WTC11 (cell line): Measurements from ENCODE around the gene MMP11. TPM values are rescaled to one million over a fixed set of nuclear protein-coding genes. Genes with fewer than 3 reads are reported as not detected.

ENCODE experiments used
- ATAC-seq: fragments of 200-7000 bp; cut with Tn5 transposase; 2 replicates; pipeline ENCODE4 v1.10.0; 2021; ENCODE audit warnings: mild to moderate bottlenecking, moderate library complexity
- CTCF ChIA-PET: fragments of 300-600 bp; sonication (Branson Sonifier 250); formaldehyde crosslinking; loops from one replicate; lab custom pipeline; 2021; ENCODE audit warnings: antibody characterized with exemption; lab: Charles Lee
- POLR2A ChIA-PET: fragments of 350-600 bp; sonication (Branson Sonifier 250); formaldehyde crosslinking; loops from one replicate; lab custom pipeline; 2021; ENCODE audit warnings: antibody characterized with exemption; lab: Charles Lee
- DNase-seq: peaks from one replicate; pipeline ENCODE4 v3.0.0; 2021; ENCODE audit warnings: low spot score
- H3K27ac Mint-ChIP-seq: 2 replicates; pipeline ENCODE4 v1.8.0; 2021; ENCODE audit warnings: mixed read lengths
- H3K27me3 Mint-ChIP-seq: 2 replicates; pipeline ENCODE4 v1.8.0; 2021; ENCODE audit warnings: low read depth, mild to moderate bottlenecking, moderate library complexity, mixed read lengths
- H3K36me3 Mint-ChIP-seq: 2 replicates; pipeline ENCODE4 v1.8.0; 2021; ENCODE audit warnings: mixed read lengths
- H3K4me1 Mint-ChIP-seq: 2 replicates; pipeline ENCODE4 v1.8.0; 2022; ENCODE audit warnings: mixed read lengths
- H3K4me3 Mint-ChIP-seq: 2 replicates; pipeline ENCODE4 v1.8.0; 2021; ENCODE audit warnings: mild to moderate bottlenecking, moderate library complexity, mixed read lengths
- H3K9me3 Mint-ChIP-seq: 2 replicates; pipeline ENCODE4 v1.8.0; 2021; ENCODE audit warnings: mixed read lengths
- AR ChIP-seq: fragments of 250-450 bp; sonication (Bioruptor Pico); IDR thresholded peaks from 2 replicates; pipeline ENCODE4 v1.9.0; 2021; ENCODE audit warnings: mild to moderate bottlenecking
- CREM ChIP-seq: sonication (generic); formaldehyde crosslinking; IDR thresholded peaks from 2 replicates; pipeline ENCODE4 v1.8.1; 2022; ENCODE audit warnings: mild to moderate bottlenecking, missing genetic modification reagents, moderate library complexity
- EMX1 ChIP-seq: fragments of 250-450 bp; sonication (Bioruptor Pico); IDR thresholded peaks from 2 replicates; pipeline ENCODE4 v1.8.0; 2021; ENCODE audit warnings: mild to moderate bottlenecking
- ETV6 ChIP-seq: sonication (generic); formaldehyde crosslinking; IDR thresholded peaks from 2 replicates; pipeline ENCODE4 v1.8.1; 2022; ENCODE audit warnings: mild to moderate bottlenecking, missing genetic modification reagents
- FOXJ3 ChIP-seq: sonication (generic); formaldehyde crosslinking; IDR thresholded peaks from 2 replicates; pipeline ENCODE4 v1.9.0; 2021; ENCODE audit warnings: missing genetic modification reagents, mild to moderate bottlenecking, borderline replicate concordance
- NFE2L1 ChIP-seq: sonication (generic); formaldehyde crosslinking; IDR thresholded peaks from 2 replicates; pipeline ENCODE4 v1.8.1; 2023; ENCODE audit warnings: missing genetic modification reagents
- PRDM15 ChIP-seq: sonication (generic); formaldehyde crosslinking; IDR thresholded peaks from 2 replicates; pipeline ENCODE4 v1.8.0; 2022; ENCODE audit warnings: missing genetic modification reagents
- RELA ChIP-seq: sonication (generic); formaldehyde crosslinking; IDR thresholded peaks from 2 replicates; pipeline ENCODE4 v1.8.1; 2022; ENCODE audit warnings: missing genetic modification reagents, mild to moderate bottlenecking, borderline replicate concordance
- TEAD4 ChIP-seq: sonication (generic); formaldehyde crosslinking; IDR thresholded peaks from 2 replicates; pipeline ENCODE4 v1.8.0; 2022; ENCODE audit warnings: mild to moderate bottlenecking, missing genetic modification reagents
- ZBTB21 ChIP-seq: sonication (generic); formaldehyde crosslinking; IDR thresholded peaks from 2 replicates; pipeline ENCODE4 v1.8.1; 2023; ENCODE audit warnings: mild to moderate bottlenecking, missing genetic modification reagents, borderline replicate concordance
- ZNF281 ChIP-seq: sonication (generic); formaldehyde crosslinking; IDR thresholded peaks from 2 replicates; pipeline ENCODE4 v1.8.0; 2023; ENCODE audit warnings: mild to moderate bottlenecking, missing genetic modification reagents
- ZNF423 ChIP-seq: fragments of 250-450 bp; sonication (Bioruptor Pico); IDR thresholded peaks from 2 replicates; pipeline ENCODE4 v2.1.2; 2022; ENCODE audit warnings: mild to moderate bottlenecking, moderate library complexity
- total RNA-seq: library from RNA; stranded (reverse); gene quantifications from 3 replicates; pipeline ENCODE4 v1.2.3, GENCODE V29; 2021
- TF ChIP-seq, protein P1 (sequence below): fragments of 250-450 bp; sonication (Bioruptor Pico); IDR thresholded peaks from 2 replicates; pipeline ENCODE4 v2.1.2; 2022; ENCODE audit warnings: mild to moderate bottlenecking, moderate library complexity

MMP11 gene
- total RNA-seq, 1 experiment from 2014 or later: 16.5 TPM

DNA sequence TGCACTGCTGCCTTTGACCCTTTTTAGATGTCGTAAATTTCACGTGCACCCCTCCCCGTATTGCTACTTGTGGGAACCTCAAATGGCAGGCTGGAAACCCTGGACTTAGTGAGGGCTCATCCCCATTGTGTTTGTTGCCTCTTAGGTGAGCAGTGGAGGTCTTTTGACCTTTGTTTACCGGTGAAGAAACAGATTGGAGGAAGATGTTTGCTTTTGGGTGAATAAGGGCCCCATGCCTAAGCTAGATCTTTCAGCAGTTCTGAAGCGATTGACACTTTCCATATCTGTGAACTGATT is 14.9 kb downstream of the MMP11 start:
- ChIA-PET CTCF (interaction anchor here (1.2 to 1.4 kb wide), 2 partner anchors 13 to 62 kb away, joined by 3 to 6 read pairs; no protein-coding TSS in a partner anchor), POLR2A (interaction anchor here (0.6 kb wide), 2 partner anchors 30 to 1883 kb away, joined by 7 to 9 read pairs; no protein-coding TSS in a partner anchor)
- TF ChIP-seq EMX1 (CRISPR knock-in tag) (no peak), ETV6 (CRISPR knock-in tag) (no peak), ZBTB21 (0 out of 2 replicates have a peak, but pooled peaks have one; percentile 8), CREM (no peak), PRDM15 (CRISPR knock-in tag) (peak; percentile 61), AR (CRISPR knock-in tag) (no peak)
- TF ChIP-seq, protein P1, sequence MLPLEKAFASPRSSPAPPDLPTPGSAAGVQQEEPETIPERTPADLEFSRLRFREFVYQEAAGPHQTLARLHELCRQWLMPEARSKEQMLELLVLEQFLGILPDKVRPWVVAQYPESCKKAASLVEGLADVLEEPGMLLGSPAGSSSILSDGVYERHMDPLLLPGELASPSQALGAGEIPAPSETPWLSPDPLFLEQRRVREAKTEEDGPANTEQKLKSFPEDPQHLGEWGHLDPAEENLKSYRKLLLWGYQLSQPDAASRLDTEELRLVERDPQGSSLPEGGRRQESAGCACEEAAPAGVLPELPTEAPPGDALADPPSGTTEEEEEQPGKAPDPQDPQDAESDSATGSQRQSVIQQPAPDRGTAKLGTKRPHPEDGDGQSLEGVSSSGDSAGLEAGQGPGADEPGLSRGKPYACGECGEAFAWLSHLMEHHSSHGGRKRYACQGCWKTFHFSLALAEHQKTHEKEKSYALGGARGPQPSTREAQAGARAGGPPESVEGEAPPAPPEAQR (CRISPR knock-in tag): no peak
- no peaks in the 10 kb centered on the region for H3K27me3 Mint-ChIP-seq
- DNase-seq (no peak), ATAC-seq (no peak; the same call in 1 of the 2 replicates)
- peaks cover 30% of the 10 kb centered on the region for H3K4me1 Mint-ChIP-seq
- no peaks in the 10 kb centered on the region for H3K9me3 Mint-ChIP-seq
- peaks cover 20% of the 10 kb centered on the region for H3K36me3 Mint-ChIP-seq
- H3K4me3 Mint-ChIP-seq: peak overlapping the region; percentile 89
- H3K27ac Mint-ChIP-seq: peak overlapping the region; percentile 78

GRCh38 chr22:23787910-23788309 is 15.3 kb downstream of the MMP11 start:
- Mint-ChIP-seq H3K27me3 (no peaks in the 10 kb centered on the region), H3K4me3 (peak overlapping the region; percentile 89), H3K36me3 (peaks cover 24% of the 10 kb centered on the region), H3K4me1 (peaks cover 30% of the 10 kb centered on the region), H3K27ac (peak overlapping the region; percentile 78), H3K9me3 (no peaks in the 10 kb centered on the region)
- DNase-seq (no peak), ATAC-seq (no peak)
- TF ChIP-seq TEAD4 (CRISPR knock-in tag) (no peak), FOXJ3 (CRISPR knock-in tag) (no peak), NFE2L1 (CRISPR knock-in tag) (no peak), ZNF423 (no peak), ZNF281 (CRISPR knock-in tag) (no peak), EMX1 (CRISPR knock-in tag) (no peak), ETV6 (CRISPR knock-in tag) (no peak), RELA (CRISPR knock-in tag) (no peak)
- POLR2A ChIA-PET: no interaction called here
- CTCF ChIA-PET: interaction anchor here (0.6 to 2.4 kb wide), 5 partner anchors 11 to 106 kb away, joined by 3 to 17 read pairs (median 4); partner anchors contain the start of gene MIF
